ENCODE data around the gene ECPAS. TPM values are rescaled to one million over a fixed set of nuclear protein-coding genes. Genes with fewer than 3 reads are reported as not detected.
"Not testable (repeated sequence)": the region's sequence is repeated elsewhere in the genome, so short reads cannot be mapped to it uniquely, and the experiment has no call there.

The ECPAS gene
- total RNA-seq, 4 donors from 2014 or later, result 92.8 to 153 (median 113) TPM

- DNase-seq (ENCODE audit: low spot score) (no peak), ATAC-seq (ENCODE audit: low FRiP score) (no peak)
- TF ChIP-seq CTCF (IDR thresholded peaks at IDR 0.05), result no peak
Observed at GRCh38 chr9:111423389-111423788, 60.8 kb downstream of the ECPAS start.

- DNase-seq (ENCODE audit: low spot score) (no peak), ATAC-seq (ENCODE audit: low FRiP score) (no peak)
- TF ChIP-seq CTCF (IDR thresholded peaks at IDR 0.05), result no peak
Observed at GRCh38 chr9:111414406-111414805, 69.8 kb downstream of the ECPAS start.

GRCh38 chr9:111413996-111414395 lies 70.2 kb downstream of the ECPAS start:
- ATAC-seq (ENCODE audit: low FRiP score), result no peak
- no peak for TF ChIP-seq CTCF (IDR thresholded peaks at IDR 0.05)

GRCh38 chr9:111412280-111412679 lies 71.9 kb downstream of the ECPAS start:
- no peak for DNase-seq (ENCODE audit: low spot score)
- ATAC-seq (ENCODE audit: low FRiP score), result no peak
- no peak for TF ChIP-seq CTCF (IDR thresholded peaks at IDR 0.05)

More at GRCh38 chr9:111413996-111414395, 70.2 kb downstream of the ECPAS start:
- DNase-seq (ENCODE audit: low spot score), result no peak

GRCh38 chr9:111411266-111411665 lies 72.9 kb downstream of the ECPAS start:
- no peak for DNase-seq (ENCODE audit: low spot score)
- ATAC-seq (ENCODE audit: low FRiP score), result no peak
- no peak for TF ChIP-seq CTCF (IDR thresholded peaks at IDR 0.05)

- ATAC-seq (ENCODE audit: low FRiP score), result no peak
- no peak for DNase-seq (ENCODE audit: low spot score)
- no peak for TF ChIP-seq CTCF (IDR thresholded peaks at IDR 0.05)
Observed at GRCh38 chr9:111407813-111408212, 76.4 kb downstream of the ECPAS start.

GRCh38 chr9:111405701-111406100 lies 78.5 kb downstream of the ECPAS start:
- DNase-seq (ENCODE audit: low spot score) (no peak), ATAC-seq (ENCODE audit: low FRiP score) (no peak)
- TF ChIP-seq CTCF (IDR thresholded peaks at IDR 0.05), result no peak

GRCh38 chr9:111401486-111401885 lies 82.7 kb downstream of the ECPAS start:
- DNase-seq (ENCODE audit: low spot score); ATAC-seq (ENCODE audit: low FRiP score): not testable (repeated sequence)
